ENCODE data around the gene PRPF4.
"Not testable (repeated sequence)": the region's sequence is repeated elsewhere in the genome, so short reads cannot be mapped to it uniquely, and the experiment has no call there.

Gene PRPF4

DNA sequence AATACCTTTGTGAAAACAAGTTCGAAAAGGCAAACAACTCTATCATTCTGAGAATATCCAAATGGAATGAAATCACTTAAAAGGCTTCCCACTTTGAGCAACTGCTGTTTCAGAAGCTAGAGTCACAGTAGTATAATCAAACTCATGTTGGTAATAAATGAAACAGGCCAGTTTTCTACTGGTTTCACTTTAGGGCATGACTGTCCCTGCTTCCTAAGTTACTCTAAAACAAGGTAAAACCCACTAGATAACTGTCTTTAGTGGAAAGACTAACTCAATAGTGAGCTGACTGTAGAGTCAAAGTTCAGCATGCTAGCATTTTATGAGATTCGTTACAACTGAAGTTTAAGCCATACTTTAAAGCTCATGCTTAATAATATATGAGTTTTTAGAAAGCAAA is 6.1 kb upstream of the PRPF4 start:
- DNase-seq: no peak

DNA sequence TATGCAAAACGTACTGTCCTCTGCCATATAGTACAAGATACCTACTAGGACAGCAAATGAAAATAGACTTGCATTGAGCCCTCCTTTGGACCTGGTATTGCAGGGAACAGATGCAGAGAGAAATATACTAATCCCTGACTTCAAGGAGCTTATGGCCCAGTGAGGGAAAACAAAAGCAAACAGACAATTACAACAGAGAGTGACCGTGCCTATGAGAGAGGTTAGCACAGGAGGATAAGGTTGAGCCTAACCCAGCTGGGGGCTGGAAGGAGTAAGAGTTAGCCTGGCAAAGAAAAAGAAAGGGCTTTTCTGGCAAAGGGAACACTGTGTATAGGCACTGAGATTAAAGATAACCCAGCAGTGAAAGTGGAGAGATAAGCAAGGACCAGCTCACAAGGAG is 5.6 kb upstream of the PRPF4 start:
- no peak for DNase-seq

DNA sequence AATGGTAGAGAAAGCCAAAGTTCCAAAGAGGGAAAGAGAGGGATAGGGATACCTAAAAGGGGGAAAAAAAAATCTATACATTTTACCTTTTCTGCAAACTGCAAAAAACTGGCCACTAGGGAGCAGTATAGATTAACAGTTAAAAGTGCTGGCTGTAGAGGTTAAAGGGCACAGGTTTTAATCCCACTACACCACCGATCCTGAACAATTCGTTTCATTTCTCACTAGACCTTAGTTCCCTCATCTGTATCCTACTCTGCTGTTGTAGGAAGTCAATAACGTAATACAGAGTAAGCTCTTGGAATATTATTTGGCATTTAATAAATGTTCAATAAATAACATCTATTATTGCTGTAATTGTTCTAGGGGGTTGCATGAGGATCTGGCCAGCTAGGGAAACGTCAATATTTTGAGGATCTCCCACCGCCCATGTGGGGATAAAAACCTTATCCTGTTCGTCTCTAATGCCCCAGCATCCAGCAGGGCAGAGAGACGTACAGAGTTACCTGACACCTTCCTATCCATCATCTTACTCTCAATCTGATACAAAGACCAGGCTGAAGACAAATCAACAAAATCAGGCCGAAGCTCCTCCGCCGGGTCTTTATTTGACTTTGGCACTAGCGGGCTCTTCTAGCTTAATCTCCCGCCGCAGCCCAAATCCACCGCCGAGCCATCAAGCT is 843 bp upstream of the PRPF4 start:
- peak; percentile 89 for DNase-seq

DNA sequence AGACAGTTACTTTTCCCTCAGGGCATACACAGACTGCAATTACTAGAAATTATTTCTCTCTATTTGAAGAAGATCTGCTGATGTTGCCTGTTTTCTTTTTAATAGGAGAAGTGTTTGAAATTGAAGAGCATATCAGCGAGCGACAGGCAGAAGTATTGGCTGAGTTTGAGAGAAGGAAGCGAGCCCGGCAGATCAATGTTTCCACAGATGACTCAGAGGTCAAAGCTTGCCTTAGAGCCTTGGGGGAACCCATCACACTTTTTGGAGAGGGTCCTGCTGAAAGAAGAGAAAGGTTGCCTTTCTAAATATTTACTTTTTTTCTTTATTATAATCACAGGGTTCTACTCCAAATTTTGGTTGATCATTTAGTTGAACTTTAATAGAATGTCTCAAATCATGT is 3.4 kb downstream of the PRPF4 start:
- DNase-seq: no peak

DNA sequence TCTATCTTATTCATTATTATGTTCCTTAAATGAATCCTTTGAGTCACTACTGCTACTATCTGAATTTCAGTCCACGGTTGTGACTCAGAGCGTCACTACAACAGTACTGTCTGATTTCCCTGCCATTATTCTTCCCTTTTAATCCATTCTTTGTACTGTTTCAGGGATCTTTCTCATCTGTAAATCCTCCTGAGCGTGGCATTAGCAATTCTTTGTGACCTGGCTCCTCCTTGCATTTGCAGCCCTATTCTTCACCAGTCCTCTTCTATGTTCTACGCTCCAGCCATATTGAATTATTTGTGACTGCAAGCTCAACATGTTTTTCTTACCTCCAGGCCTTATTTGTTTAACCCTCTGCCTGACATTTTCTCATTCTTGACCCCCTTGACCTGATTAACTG is 5.9 kb downstream of the PRPF4 start:
- DNase-seq: no peak

DNA sequence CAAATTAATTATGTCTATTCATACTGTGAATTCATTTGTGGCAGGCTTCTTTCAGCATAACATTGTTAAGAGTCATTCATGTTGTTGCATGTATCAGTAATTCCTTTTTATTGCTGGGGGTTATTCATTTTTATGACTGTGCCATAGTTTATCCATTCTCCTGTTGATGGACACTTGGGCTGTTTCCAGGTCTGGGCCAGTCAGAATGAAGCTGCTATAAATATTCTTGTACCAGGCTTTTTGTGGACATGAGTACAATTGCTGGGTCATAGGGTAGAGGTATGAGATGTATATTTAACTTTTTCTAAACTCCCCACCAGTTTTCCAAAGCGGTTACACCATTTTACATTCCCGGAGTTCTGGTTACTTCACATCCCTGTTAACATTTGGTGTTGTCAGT is 13.6 kb downstream of the PRPF4 start:
- DNase-seq: no peak

- DNase-seq: no peak
Observed at GRCh38 chr9:113290052-113290607, 14.7 kb downstream of the PRPF4 start.

GRCh38 chr9:113293285-113293878 is 17.9 kb downstream of the PRPF4 start:
- no peak for DNase-seq

GRCh38 chr9:113296247-113296646 is 20.8 kb downstream of the PRPF4 start:
- DNase-seq: not testable (repeated sequence)

- DNase-seq: no peak
Observed at GRCh38 chr9:113296796-113297558, 21.5 kb downstream of the PRPF4 start.

- no peak for DNase-seq
Observed at GRCh38 chr9:113298311-113298710, 22.9 kb downstream of the PRPF4 start.

DNA sequence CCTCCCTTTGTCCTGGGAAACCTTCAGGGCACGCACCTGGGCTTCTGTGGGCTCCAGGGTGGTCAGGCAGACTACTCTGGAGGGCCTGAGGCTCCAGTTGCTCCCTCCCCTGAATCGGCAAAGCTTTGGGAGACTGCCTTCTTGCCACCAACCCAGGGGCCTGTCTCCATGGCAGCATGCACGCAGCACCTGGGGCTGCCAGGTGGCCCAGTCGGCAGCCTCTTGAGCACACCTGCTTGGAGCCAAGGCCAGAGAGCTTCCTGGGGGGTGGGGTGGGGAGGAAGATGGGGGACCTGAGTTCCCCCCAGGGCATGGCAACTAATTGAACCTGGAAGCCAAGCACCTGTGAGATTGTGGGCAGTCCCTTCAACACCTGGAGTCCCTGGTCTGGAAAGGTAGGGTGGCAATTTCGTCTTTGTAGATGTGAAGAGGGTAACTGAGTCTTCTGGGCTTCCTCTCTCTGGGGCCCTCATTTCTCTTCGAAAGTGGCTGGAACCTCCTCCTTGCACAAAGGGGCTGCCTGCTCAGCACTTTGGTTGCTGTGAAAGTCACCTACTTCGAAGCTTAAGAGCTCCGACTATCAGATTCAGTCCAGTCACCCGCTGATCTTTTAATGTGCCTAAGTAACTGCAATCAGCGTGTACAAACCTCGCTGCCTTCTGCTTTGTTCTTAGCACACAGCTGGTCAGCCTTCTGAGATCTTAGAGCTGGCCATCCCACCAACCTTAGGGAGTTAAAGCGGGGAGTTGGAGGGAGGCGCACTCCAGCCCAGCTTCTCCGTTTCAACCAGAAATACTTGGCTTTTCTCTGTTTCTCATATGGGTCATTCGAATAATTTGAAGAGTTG is 23.7 kb downstream of the PRPF4 start:
- no peak for DNase-seq

DNA sequence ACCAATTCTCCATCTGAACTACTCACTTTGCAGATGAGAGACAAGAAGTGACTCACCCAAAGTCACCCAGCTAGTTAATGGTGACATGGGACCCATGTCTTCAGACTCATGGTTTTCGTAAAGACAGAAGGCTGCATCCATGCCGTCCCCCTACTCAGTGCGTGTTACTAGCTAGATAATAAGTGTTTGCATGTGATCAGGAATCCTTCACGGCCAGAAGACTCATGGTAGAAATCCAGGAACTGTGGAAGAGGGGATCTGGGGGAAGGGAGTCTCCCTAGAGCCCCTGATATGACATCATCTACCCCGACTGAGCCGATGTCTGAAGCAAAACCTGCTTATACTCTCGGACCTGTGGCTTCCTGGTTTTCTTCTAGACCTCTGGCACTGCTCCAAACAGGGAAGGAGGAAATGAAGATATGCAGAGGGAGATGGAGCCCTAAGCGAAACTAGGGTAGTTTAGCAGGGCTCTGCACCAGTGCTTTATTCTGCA is 24.4 kb downstream of the PRPF4 start:
- DNase-seq: peak; percentile 86

DNA sequence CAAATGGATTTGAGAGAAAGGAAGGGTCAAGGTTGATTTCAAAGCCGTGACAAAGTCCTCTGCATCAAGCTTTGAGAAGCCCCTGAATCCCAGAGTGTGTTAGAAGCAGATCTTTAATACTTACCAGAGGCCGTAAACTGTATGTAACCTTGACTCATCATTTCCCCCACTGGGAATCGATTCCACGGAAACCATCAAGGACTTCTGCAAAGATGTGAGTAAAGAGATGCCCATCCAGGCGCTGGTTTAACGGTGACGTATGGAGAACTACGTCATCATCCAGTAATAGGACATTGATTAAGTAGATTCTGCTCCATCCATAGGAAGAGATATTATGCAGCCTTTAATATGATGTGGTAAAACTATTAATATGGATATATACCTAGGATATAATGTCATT is 26.1 kb downstream of the PRPF4 start:
- DNase-seq: no peak

GRCh38 chr9:113302792-113303418 is 27.4 kb downstream of the PRPF4 start, which contains the start of gene RNF183:
TSS of gene RNF183 (minus strand) at chr9:113303376. CDS start at chr9:113298184, 5,192 bp downstream.
- no peak for DNase-seq

DNA sequence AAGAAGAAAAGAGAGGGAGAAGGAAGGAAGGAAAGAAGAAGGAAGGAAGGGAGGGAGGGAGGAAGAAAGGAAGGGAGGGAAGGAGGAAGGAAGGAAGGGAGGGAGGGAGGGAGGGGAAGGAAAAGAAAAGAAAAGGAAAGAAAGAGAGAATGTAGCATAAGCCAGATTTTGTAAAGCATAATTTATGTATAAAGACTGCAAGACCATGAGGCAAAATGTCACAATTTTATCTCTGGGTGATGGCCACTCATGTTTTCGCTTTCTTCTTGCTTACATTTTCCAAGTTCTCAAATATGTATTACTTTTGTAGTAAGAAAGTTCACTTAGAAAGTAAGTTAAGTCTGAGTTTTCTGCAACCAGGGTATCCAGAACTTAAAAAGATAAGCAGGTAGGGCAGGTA is 31.1 kb downstream of the PRPF4 start:
- DNase-seq: no peak

DNA sequence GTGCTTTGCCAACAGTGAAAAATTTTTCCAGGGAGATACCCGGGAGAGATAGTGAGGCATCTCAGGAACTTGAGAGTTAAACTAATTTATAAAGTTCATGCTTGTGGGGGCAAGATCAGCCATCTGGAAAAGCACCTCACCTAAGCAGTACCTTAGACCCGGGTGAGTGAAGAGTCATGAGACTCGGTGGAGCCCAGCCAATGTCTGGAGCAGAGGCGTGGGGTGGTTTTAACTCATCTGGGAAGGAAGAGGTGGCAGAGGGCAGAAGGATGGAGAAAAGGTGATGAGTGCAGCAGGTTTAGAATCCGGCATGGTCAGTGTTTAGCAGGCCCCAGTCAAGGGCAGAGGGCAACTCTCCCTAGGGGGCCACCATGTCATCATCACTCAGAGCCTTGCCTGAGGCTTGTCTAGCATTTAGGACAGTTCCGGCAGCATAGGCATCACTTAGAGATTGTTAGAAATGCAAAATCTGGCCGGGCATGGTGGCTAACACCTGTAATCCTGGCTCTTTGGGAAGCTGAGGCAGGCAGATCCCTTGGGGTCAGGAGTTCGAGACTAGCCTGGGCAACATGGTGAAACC is 32.0 kb downstream of the PRPF4 start:
- DNase-seq: no peak

DNA sequence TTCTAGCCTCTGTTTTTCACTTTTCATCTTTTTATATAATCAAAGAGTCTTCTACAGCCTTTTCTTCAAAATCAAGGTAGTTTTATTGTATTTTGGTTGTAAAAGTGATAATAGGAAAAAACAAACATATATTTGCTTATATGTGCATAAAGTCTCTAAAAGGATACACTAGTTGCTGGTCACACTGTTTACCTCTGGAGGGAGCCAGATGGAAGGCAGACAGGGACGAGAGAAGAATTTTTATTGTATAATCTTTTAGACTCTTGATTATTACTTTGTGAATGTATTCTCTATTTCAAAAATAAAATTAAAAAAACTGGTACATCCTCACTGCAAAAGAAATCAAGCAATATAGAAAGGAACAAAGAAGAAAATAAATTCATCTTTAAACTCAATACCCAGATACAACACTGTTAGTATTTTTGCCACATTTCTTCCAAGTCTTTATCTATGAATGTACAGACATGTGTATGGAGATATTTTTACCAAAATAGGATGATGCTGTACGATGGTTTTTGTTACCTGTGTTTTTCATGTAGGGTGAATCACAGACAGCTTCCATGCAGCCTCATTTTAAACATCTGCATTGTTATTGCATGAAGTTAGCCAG is 33.9 kb downstream of the PRPF4 start:
- DNase-seq: peak; percentile 85

DNA sequence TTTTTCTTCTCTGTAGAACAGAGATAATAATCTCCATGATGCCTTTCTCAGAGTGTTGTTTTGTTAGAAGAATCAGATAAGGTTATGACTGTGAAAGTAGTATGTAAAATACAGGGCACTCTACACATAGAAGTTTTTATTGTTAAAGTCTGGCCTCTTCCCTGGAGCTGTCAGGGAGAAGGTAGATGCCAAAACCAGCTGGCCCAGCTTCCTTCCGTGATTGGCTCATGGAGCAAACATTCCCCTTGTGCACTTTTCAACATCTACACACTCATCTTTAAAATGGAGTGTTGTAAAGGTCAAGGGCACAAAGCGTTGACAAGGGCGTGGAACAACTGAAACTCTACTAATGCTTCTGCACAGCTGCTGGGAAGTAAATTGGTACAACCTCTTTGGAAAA is 35.1 kb downstream of the PRPF4 start:
- no peak for DNase-seq

DNA sequence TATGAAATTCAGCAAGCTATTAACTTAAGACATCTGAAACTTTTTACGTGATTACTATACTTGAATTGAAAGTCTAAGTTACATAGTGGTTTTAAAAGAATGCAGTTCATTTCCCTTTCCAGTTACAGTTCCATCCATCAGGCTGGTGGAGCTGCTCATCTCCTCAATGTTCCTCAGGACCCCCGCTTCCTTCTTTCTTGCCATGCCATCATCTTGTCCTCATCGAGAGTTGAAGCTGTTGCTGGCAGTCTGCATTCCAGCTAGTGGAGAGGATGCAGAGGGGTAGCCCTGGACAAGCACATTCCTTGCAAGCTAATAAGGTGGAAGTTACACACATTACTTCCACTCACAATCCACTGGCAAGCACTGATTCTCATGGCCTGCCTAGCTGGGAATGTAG is 36.5 kb downstream of the PRPF4 start:
- DNase-seq: no peak

GRCh38 chr9:113313261-113313660 is 37.8 kb downstream of the PRPF4 start:
- no peak for DNase-seq
